B cell (primary cell): ENCODE measurements around the gene ERCC8.

Experiments used
- EZH2 ChIP-seq: IDR thresholded peaks from 2 replicates; pipeline ENCODE4 v1.6.1; 2012; ENCODE audit warnings: borderline replicate concordance, low read depth, mild to moderate bottlenecking, moderate library complexity, low read length; ENCODE audit not compliant: insufficient read depth, poor library complexity, severe bottlenecking
- TF ChIP-seq, protein P1 (sequence below): fragments of 200-600 bp; IDR thresholded peaks from one replicate; pipeline ENCODE4 v1.8.0; 2022; ENCODE audit warnings: antibody characterized with exemption, mild to moderate bottlenecking

DNA sequence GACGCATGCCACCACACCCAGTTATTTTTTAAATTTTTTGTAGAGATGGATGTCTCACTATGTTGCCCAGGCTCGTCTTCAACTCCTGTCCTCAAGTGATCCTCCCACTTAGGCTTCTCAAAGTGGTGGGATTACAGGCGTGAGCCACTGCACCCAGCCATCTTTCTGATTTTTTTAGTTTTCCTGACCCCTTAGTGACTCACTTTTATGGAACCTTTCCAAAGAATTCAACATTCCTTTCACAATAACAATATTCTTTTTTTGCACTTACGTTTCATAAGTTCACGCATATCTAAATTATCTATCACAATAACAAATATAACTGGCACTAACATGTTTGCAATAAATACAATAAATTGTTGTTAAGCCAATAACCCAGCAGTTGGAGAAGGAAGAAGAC lies 109.3 kb downstream of the ERCC8 start:
- TF ChIP-seq, protein P1, sequence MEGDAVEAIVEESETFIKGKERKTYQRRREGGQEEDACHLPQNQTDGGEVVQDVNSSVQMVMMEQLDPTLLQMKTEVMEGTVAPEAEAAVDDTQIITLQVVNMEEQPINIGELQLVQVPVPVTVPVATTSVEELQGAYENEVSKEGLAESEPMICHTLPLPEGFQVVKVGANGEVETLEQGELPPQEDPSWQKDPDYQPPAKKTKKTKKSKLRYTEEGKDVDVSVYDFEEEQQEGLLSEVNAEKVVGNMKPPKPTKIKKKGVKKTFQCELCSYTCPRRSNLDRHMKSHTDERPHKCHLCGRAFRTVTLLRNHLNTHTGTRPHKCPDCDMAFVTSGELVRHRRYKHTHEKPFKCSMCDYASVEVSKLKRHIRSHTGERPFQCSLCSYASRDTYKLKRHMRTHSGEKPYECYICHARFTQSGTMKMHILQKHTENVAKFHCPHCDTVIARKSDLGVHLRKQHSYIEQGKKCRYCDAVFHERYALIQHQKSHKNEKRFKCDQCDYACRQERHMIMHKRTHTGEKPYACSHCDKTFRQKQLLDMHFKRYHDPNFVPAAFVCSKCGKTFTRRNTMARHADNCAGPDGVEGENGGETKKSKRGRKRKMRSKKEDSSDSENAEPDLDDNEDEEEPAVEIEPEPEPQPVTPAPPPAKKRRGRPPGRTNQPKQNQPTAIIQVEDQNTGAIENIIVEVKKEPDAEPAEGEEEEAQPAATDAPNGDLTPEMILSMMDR, result no peak
- TF ChIP-seq EZH2, result no peak
